Stimulated activated CD8-positive, alpha-beta memory T cell treated with anti-CD3 and anti-CD28 coated beads, Interleukin-15, amount 100 ng/mL, for 1 hour (primary cell): ENCODE data around the gene GATA2.

ENCODE experiments used
- DNase-seq: peaks from one replicate; pipeline ENCODE4 v3.0.0-alpha.2; 2020; ENCODE audit warnings: low read depth

Gene GATA2

DNA sequence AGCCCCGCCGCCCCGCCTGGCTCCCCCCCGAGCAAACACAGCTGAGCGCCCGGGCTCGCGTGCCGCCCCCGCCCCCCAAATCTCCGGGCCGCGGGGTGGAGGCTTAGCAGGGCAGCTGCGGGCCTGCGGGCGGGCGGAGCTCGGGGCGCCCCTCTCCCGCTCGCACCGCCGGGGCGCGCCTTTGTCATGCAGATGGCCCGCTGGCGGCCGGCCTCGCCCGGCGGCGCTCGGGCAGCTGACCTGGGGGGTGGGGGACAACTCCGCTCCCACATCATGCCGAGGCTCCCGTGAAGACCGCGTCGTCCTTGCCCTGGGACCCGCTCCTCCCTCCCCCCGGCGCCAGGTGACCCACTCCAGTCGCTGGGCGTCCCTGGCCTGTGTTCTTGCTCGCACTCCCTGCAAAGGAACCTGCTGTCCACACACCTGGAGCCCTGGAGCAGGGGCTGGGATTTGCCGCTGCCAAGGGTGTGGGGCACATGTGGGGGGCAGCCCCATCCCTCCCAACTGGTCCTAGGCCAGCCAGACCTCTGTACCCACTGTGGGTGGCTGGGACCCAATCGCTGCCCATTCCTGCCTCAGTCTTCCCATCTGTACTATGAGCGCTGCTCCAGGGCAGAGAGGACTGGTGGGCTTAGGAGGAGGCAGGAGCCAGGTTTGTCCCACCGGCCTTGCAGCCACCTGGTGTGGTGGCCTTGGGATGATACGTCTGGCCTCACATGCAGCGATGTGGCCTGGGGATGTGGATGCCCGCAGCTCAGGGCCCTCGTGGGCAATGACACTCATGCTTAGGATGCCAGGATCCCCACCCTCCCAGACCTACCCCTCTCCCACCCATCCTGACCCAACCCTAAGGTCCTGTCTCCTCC is 59.8 kb downstream of the GATA2 start:
- DNase-seq, result no peak

DNA sequence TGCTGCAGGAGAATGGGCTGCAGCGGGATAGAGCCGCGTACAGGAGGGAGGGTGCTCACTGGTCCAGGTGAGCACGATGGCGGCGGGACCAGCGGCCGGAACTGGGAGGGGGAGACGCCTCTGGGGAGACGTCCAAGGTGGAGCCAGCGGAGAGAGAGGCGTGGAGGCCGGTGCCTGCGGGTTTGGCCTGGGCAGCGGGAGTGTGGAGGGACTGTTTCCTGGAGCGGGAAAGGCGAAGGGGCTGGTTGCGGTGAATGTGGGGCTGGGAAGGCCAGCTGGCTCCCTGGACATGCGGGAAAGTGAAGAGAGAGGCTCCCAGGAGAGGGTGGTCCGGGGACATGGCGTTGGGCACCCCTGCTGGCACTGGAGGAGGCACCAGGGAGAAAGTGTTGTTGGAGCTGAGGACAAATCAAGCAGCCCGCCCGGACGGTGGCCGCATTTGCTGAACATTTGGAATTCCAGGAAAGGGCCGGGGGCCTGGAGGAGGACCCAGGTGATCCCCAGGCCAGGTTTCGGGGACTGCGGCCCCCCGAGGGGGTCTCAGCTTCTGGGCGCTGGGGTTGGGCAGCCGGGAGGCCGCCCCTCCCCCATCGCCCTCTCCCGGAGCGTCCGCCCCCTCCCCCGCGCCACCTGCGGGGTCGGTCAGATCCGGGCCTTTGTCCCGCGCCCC is 60.6 kb downstream of the GATA2 start:
- no peak for DNase-seq

DNA sequence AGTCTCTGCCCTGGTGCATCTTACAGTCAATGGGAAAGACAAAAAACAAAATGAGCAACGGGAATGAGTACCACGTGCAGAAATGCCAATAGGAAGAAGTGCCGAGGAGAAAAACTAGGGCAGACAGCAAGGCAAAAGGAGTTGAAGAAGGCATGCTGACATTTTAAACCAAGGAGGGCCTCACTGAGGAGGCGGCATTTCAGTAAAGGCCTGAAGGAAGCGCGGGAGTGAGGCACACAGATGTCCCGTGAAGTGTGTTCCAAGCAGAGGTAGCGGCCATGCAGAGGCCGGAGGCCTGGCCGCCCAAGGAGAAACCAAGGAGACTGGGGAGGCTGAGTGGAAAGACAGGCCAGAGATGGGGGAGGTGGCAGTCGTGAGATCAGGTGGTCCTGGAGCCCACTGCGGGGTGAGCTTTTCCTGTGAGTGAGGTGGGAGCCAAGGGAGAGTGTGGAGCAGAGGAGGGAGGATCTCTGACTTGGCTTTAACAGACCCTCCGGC is 61.1 kb downstream of the GATA2 start:
- DNase-seq, result no peak

DNA sequence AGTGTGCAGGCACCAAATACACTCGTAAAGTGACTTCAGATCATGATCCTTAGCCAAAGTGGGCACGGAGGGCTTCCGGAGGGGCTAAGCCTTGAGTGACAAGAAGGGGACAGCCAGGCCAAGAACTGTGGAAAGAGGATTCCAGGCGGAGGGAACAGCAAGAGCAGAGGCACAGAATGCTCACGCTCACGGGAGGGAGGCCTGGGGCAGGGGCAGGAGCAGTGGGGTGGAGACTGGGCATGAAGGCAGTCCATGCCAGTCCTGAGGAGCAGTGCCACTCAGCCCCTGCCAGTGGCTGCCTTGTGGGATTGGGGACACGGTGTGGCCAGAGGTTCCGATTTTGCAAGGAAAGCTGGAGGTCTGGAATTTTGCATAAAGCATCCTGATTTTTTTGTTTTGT is 62.3 kb downstream of the GATA2 start:
- DNase-seq, result no peak

DNA sequence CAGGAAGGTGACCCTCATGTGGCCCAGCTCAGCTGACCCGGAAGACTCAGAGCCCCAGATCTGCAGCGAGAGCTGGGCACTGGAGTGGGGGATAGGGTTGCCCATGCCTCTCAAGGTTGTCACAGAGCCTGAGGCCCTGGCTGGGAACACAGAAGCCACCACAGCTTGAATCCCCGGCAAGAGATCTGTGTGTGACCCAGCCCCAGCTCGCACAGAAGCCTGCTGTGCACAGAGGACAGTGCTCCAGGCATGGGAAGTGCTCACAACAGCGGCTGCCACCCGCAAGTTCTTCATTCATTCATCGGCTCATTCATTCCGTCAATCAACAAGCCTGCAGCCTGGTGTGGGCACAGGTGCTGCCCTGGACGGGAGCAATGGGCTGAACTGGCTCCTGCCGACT is 62.7 kb downstream of the GATA2 start:
- no peak for DNase-seq

DNA sequence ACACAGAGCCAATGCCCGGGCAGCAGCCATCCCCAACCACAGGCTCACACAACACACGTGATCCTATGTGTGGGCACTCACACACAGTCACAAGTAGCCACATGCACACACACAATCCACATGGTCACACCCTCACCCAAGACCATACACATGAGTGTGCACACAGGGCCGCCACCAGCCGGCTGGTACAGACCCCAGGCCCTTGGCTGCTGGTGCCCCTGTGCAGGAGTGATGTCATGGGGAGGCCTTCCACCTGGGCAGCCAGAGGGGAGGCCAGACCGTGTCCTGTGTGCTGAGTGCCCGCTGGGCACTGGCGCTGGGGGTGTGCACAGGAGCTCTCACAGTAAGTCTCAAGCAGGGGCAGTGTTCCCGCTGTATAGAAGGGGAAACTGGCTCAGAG is 63.2 kb downstream of the GATA2 start:
- DNase-seq, result no peak
